GM21723 (cell line): ENCODE measurements around the gene INPP5A.
"Not testable (repeated sequence)": the region's sequence is repeated elsewhere in the genome, so short reads cannot be mapped to it uniquely, and the experiment has no call there.

Experiments
- ATAC-seq: cut with Tn5 transposase; IDR thresholded peaks from one replicate; pipeline ENCODE4 v1.9.1; 2021; ENCODE audit warnings: mild to moderate bottlenecking, moderate library complexity; ENCODE audit not compliant: unreplicated experiment

INPP5A gene

DNA sequence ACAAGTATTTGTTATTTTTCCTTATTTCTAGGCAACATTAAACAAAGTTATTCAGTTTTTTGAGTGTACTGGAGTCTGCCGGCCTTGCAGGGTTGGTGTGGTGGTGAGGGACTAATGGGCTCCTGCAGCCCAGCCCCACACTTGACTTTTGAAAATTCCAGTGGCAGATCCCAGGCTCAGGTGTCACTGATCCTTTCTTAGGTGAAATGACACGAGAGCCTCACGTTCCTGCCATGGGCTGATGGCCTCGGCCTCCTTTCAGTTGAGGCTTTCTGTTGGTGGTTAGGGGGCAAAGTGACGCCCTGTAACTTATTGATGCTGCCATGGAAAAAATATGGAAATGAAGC is 130.4 kb downstream of the INPP5A start:
- no peak for ATAC-seq

DNA sequence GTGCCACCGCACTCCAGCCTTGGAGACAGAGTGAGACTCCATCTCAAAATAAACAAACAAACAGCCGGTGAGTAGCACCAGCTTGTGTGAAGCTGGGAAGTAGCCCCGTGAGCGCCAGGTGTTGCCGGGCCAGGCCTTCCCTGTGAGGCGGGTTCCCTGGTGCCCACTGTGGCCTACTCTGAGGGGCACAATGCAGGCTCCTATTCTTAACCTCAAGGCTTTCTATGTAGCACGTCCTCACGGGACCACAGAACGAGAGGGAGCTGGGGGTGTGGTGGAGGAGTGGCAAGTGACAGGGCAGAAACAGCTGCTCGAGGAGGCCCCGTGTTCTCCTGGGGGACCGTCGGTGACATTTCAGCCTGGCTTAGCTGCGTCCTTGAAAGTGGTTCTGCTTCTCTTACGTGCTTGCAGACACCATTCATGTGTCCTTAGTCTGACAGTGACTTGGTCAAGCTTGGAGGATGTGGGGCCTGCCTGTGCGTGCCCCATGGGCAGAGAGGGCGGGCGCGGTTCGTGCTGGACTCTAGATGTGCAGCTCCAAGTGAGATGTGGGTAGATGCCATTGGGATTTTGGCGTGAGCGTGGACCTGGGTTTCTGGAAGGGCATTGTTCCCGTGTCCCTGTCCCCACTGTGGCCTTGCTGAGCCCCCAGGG is 131.7 kb downstream of the INPP5A start:
- ATAC-seq = no peak

DNA sequence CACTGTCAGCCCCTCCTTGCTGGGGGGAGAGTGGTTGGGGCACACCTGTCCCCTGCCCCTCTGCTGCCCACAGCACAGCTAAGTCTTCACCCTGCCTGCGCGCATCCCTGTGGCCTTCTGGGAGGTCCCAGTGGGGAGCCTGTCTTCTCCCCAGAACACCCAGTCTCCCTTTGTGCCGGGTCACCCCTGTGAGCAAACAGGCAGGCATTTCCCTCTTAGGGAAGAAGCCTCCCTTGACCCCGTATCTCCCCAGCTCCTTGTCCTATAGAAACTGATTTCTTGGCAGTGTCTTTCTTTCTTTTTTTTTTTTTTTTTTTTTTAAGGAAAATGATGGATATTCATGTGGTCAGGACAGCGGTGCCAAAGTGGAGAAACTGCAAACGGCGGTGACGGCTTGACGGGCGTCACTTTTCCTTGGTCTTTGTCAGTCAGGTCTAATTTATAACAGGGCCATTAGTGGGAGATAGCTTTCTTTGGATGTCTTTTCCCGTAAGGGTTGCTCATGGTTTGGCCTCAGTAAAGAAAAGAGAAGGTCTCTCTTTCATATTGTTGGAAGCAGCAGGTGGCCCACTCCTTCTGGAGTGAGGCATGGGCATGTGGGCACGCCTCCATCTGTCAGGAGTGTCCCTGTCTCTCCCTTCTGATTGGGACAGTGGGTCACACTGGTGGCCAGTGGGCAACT is 133.1 kb downstream of the INPP5A start:
- ATAC-seq = no peak

DNA sequence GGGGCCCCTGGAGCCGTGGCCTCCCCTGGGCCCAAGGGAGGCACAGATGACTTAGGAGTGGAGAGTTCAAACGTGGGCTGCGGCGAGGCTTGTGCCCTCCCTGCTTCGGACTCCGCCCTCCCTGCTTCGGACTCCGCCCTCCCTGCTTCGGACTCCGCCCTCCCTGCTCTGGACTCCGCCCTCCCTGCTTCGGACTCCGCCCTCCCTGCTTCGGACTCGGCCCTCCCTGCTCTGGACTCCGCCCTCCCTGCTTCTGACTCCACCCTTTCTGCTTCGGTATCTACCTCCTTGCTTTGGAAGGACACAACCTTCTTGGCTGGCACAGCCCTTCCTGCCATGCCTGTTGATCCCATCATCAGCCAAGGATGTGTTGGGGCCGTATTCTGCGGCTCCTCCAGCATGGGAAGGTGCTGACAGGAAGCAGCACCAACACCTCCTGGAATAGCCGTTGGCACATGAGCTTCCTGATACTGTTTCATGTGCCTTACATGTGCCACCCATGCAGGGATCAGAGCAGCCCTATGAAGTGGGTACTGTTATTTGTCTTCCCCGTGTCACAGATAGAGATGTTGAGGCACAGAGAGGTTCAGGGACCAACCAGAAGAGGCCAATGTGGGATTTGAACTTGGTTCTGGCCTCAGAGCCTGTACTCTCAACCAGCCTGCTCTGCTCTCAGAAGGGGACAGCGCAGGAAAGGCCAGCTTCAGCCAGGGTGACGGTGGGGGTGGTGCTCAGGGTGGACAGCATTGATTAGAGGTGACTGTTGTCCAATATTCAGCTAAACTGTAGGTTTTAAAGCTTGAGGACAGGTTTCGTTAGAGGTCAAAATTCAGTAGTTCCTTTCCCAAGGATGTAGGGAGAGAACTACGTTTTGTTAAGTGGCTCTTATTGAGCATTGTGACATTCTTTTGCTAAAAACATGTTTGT is 133.9 kb downstream of the INPP5A start:
- no peak for ATAC-seq

DNA sequence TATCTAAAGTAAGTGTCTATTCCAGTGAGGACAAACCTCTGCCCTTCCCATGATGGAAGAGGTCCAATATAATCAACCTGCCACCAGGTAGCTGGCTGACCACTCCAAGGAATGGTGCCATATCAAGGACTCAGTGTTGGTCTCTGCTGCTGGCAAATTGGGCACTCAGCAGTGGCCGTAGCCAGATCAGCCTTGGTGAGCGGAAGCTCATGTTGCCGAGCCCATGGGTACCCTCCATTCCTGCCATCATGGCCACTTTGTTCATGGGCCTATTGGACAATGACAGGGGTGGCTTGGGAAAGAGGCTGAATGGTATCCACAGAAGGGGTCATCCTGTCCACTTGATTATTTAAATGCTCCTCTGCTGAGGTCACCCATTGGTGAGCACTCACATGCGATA is 136.2 kb downstream of the INPP5A start:
- not testable (repeated sequence) for ATAC-seq

DNA sequence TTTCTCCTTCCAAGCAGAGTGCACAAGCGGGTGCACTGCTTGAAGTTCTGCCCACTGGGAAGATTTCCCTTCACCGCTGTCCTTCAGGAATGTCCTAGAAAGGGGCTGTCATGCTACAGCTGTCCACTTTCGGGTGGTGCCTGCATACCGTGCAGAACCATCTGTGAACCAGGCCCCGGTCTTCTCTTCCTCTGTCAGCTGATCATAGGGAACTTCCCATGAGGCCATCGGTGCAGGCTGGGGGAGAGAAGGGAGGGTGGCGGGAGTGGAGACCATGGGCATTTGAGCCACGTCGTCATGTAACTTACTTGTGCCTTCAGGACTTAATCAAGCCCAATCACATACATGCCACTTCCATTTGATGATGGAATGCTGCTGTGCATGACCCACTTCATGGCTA is 136.7 kb downstream of the INPP5A start:
- no peak for ATAC-seq

DNA sequence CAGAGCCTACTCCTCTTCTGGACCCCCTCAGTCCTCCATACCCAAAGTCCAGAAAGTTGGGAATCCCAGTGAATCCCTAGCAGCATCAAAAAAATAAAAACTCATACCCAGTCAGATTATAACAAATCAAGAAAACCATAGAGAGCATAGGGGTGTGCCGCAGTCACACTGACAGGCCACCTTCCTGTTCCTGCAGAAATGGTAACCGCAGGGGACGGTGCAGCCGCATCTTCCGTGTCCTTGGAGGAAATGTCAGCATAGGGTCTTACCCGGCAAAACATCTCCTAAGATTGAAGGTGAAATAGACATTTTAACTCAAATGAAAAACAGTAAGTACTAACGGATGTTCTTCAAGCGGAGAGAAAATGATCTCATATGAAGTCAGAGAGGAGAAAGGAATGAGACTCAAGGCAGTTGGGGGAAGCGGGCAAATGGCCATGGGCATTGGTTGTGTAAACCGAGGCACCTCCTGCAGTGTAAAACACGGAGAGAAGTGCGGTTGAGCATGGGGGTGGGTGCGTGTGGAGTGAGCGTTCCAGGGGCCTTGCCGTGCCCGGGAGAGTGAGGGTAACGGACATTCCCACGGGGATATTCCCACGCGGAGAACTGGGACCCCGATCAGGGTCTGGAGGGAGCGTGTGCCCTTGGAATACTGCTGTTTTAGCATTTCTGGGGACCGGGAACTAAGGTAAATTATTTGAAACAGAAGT is 137.6 kb downstream of the INPP5A start:
- ATAC-seq = no peak

DNA sequence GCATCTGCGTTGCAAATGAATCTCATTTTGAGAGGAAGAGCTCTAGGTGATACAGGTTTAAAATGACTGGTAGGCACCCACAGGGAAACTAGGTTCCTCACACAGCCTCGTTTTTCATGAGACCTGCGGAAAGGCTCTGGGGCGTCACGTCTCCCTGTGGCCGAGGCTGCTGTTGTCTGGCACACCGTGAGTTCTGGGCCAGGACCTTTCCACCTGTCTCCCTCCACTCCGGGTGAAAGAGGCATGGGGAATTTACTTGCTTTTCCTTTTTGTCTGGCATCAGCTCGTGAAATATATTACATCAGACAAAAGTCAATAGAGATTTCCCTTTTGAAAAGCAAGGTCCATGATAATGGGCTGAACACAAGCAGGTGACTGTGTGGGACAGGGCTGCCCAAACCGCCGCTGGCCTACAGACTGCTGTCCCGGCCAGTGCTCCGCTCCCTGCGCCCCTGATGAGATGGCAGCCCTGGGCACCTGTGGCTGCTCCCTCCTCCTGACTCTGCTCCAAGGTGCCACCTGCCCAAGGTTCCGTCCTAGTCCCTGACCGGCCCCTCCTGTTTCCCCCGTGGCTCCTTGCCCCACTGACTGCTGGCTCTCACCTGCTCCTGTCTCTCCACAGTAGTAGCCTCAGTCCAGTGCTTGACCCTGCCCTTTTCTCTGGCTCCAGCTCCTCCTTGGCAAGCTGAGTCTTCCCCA is 138.8 kb downstream of the INPP5A start:
- ATAC-seq = no peak

DNA sequence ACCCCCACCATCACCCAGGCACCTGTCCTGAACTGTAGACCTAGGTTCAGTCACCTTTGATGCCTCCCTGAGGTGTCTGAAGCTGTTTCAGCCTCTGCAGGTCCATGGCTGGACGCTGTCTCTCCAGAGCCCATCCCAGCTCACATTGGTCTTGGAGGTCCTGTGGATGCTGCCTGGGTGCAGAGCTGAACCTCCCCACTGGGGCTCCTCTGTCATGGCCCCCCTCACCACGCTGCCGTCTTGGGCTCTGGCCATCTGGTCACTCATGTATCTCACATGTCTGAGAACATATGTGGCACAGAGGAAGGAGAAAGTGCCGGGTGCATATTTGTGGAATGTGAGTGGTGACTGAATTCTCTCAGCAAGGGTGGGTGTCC is 139.5 kb downstream of the INPP5A start:
- no peak for ATAC-seq

DNA sequence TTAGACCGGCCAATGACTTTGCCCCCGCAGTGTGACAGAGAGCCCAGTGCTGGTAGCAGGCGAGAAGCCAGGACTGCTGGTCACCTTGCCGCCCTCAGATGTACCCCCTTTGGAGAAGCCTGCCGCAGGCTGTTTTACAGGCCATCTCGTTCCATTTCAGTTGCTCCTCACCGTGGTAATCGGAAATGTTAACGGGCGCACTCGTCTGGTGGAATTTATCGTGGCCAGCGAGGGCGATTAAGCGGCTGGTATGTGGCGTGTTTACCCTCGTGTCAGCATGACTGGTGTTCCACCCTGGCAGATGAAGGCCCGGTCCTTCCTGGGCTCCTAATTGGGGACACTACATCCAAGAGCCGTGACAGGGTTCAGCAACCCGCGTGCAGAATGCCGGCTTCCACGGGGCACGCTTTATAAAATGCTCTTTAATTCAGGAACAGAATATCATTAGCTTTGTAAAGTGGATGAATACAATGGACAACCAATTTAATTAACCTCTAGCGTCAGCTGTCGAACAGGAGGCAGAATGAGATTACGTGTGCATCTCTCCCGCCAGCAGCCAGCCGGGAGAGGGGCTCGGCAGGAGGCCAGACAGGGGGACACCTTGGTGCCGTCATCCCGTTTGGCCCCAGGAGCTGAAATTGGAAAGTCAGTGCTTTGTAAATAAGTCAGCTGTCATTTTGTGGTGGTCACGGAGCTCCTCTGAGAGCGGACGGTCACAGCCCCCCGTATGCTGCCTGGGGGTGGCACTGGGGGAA is 140.1 kb downstream of the INPP5A start:
- no peak for ATAC-seq

DNA sequence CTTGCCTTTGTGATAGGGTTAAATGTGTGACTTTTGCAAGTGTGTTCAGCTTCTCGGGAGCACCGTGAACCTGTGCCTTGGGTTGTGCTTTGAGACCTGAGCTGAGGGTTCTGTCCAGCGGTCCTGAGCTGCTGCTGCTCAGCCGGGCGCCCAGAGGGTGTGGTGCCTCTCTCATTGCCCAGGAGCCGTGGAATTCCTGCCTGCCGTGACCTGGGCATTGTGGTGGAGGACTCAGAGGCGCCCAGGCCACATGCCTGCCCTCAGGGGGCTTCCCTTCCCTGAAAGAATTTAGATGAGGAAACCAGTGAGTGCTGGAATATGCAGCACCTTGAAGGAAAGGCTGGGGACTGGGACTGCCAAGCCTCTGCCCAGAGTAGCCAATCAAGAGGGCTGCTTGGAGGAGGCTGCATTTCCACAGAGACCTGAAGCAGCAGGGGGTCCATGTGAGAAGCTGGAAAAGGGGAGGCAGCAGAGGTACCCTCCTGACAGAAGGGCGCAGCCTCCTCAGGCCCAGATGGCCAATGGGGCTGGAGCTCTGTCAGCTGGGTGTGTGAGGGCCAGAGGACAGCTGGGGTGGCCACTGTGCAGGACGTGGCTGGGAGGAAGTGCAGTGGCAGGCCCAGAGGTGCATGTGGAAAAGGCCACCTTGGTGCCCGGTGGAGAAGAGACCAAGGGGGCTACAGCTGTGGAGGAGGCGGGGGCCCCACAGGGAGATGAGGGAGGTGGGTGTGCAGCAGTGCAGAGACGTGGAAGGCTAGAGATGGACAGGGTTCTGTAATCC is 141.0 kb downstream of the INPP5A start:
- no peak for ATAC-seq

DNA sequence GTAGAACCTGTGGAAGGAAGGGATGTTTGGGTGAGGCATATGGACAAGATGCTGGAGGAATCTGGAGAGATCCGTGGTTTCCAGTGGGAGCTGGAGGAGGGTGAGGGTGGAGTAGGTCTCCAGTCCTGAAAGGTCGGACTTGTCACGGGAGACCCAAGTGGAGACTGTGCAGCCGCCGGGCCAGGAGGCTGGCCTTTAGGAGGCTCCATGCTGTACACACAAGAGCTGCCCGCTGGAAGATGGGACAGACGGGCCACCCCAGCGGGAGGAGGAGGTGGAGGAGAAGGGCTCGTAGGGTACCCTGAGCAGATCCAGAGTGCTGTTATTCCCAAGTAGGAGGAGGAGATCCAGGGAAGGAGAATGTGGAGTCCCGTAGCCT is 141.6 kb downstream of the INPP5A start:
- no peak for ATAC-seq

DNA sequence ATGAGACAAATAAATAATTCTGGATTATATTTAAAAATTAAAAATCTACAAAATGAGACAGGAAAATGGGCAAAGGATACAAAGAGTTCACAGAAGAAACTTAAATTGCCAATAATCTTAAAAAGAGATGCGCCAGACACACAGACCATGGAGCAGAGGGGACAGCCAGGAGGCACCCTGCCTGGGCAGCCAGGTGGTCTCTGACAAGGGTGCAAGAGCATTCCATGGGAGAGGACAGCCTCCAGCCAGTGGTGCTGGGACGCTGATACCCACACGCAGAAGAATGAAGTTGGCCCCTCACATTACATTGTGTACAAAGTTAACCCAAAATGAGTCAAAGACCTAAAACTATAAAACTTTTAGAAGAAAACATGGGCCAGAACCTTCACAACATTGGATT is 142.1 kb downstream of the INPP5A start:
- ATAC-seq = no peak

DNA sequence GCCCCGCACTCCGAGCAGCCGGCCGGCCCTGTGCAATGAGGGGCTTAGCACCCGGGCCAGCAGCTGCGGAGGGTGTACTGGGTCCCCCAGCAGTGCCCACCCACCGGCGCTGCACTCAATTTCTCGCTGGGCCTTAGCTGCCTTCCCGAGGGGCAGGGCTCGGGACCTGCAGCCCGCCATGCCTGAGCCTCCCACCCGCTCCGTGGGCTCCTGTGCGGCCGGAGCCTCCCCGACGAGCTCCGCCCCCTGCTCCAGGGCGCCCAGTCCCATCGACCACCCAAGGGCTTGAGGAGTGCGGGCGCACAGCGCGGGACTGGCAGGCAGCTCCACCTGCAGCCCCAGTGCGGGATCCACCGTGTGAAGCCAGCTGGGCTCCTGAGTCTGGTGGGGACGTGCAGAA is 143.2 kb downstream of the INPP5A start:
- not testable (repeated sequence) for ATAC-seq

DNA sequence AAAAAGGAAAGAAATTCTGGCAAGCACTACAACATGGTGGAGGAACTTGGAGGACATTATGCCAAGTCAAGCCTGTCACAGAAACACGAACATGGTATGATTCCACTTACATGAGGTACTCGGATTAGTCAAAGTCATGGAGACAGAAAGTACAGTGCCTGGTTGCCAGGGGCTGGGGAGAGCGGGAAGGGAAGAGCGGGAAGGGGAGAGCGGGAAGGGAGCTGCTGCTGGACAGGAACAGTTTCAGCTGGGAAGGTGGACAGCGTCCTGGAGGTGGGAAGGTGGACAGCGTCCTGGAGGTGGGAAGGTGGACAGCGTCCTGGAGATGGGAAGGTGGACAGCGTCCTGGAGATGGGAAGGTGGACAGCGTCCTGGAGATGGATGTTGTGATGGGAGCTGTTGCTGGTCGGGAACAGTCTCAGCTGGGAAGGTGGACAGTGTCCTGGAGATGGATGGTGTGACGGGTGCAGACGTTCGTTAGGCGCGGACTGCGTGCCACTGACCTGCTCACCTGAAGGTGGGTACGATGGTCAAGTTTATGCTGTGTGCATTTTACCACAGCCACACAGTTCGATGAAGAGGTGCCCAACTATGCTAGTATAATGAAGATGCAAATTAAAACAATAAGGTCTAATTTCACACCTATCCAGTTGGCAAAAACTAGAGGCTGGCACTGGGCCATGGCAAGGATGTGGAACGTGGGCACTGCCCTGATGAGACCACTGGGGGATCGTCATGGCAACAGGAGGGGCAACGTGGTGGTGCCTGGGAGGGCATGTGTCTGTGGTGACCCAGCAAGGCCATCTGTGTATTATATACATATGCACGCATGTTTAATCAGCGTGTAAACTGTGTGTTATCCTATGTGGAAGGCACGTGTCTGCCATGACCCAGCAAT is 144.5 kb downstream of the INPP5A start:
- no peak for ATAC-seq

DNA sequence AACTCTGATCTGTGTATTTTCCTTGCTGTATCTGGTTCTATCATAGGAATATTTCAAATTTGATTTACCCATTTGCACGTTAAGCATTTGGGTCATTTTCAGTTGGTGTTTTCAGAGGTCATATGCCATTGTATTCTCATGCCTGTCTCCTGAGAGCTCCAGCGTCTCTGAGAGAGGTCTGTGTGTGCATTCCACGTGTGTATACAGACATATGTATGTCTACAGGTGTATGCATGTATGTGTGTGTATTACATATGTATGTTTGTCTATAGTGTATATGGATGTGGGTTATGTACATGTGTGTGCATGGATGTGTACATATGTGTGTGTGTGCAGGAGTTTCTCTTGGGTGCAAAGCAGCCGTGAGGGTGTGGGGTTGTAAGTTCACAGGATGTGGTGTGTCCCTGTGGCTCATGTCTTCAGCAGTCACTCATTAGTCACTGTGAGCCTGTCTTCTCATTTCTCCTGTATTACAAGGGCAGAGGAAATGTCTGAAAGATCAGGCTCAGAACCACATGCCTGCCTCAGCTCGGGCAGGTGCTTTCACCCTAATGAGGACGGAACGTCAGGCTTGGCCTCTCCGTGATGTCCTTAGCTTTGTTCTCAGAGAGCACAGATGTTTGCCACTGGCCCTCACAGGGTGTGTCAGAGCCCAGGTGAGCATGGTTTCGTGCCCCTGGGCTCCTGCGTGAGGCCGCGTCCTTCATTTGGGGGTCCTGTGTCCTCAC is 146.7 kb downstream of the INPP5A start:
- no peak for ATAC-seq

DNA sequence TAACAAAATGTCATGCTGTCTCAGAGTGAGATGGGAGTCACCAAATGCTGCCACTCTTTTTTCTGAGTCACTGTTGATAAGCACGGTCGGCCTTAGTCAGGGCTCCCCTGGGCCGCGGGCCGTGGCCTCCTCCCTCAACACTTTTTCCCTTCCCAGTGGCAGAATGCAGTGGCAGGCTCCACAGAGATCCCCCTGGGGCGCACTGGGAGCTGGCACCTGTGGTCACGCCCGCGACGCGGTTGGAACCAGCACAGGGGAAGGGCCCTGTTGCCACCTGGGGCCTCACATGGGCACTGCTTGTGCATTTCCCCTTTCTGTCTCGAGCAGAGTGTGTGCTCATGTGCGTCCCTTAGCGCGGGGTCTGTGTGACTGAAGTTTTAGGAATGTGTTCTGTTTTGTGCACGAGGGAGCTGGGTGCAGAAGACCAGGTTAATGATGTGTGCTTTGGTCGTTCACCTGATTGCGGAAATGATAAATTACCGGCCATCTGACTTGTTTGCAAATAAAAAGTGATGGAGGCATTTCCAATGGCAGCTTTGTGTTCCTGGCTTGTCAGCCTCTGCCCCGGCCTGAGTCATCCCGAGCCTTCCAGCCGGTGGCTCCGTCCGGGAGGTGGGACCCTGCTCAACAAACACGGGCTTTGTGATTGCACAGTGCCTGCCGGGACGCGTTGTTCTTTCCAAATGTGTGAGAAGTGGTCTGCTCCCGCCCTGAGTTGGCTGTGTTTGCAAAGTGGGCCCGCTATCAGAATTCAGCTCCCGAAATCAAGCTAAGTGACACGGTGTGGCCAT is 147.7 kb downstream of the INPP5A start:
- no peak for ATAC-seq
